ENCODE measurements around the gene DPP6.

The DPP6 gene

GRCh38 chr7:154869436-154869835 is 817.2 kb downstream of the DPP6 start:
- Histone ChIP-seq H3K4me1 (ENCODE audit: control insufficient read depth, insufficient read depth, low read length) (no peaks in the 10 kb centered on the region), H3K4me3 (ENCODE audit: low read depth, low read length) (no peak overlapping the region), H3K9ac (ENCODE audit: low read depth, low read length) (no peak overlapping the region), H3K27me3 (ENCODE audit: control insufficient read depth, insufficient read depth, low read length) (no peaks in the 10 kb centered on the region), H3K36me3 (ENCODE audit: control insufficient read depth, insufficient read depth, low read length) (no peaks in the 10 kb centered on the region), H3K9me3 (ENCODE audit: control insufficient read depth, insufficient read depth, low read length) (no peaks in the 10 kb centered on the region)

GRCh38 chr7:154871507-154871906 is 819.3 kb downstream of the DPP6 start:
- no peaks in the 10 kb centered on the region for H3K4me1 ChIP-seq (ENCODE audit: control insufficient read depth, insufficient read depth, low read length)
- no peaks in the 10 kb centered on the region for H3K9me3 ChIP-seq (ENCODE audit: control insufficient read depth, insufficient read depth, low read length)
- H3K36me3 ChIP-seq (ENCODE audit: control insufficient read depth, insufficient read depth, low read length): no peaks in the 10 kb centered on the region
- H3K27me3 ChIP-seq (ENCODE audit: control insufficient read depth, insufficient read depth, low read length): no peaks in the 10 kb centered on the region
- H3K4me3 ChIP-seq (ENCODE audit: low read depth, low read length): no peak overlapping the region
- no peak overlapping the region for H3K9ac ChIP-seq (ENCODE audit: low read depth, low read length)

- H3K27me3 ChIP-seq (ENCODE audit: control insufficient read depth, insufficient read depth, low read length): no peaks in the 10 kb centered on the region
These were observed 819.9 kb downstream of the DPP6 start for GRCh38 chr7:154871928-154872750.

GRCh38 chr7:154872811-154873499 is 820.8 kb downstream of the DPP6 start:
- H3K27me3 ChIP-seq (ENCODE audit: control insufficient read depth, insufficient read depth, low read length): no peaks in the 10 kb centered on the region
- no peaks in the 10 kb centered on the region for H3K36me3 ChIP-seq (ENCODE audit: control insufficient read depth, insufficient read depth, low read length)
- H3K4me1 ChIP-seq (ENCODE audit: control insufficient read depth, insufficient read depth, low read length): no peaks in the 10 kb centered on the region
- no peak overlapping the region for H3K9ac ChIP-seq (ENCODE audit: low read depth, low read length)
- H3K9me3 ChIP-seq (ENCODE audit: control insufficient read depth, insufficient read depth, low read length): no peaks in the 10 kb centered on the region
- no peak overlapping the region for H3K4me3 ChIP-seq (ENCODE audit: low read depth, low read length)

More at GRCh38 chr7:154871928-154872750, 819.9 kb downstream of the DPP6 start:
- Histone ChIP-seq H3K36me3 (ENCODE audit: control insufficient read depth, insufficient read depth, low read length) (no peaks in the 10 kb centered on the region), H3K9me3 (ENCODE audit: control insufficient read depth, insufficient read depth, low read length) (no peaks in the 10 kb centered on the region), H3K9ac (ENCODE audit: low read depth, low read length) (no peak overlapping the region), H3K4me1 (ENCODE audit: control insufficient read depth, insufficient read depth, low read length) (no peaks in the 10 kb centered on the region), H3K4me3 (ENCODE audit: low read depth, low read length) (no peak overlapping the region)

- H3K4me1 ChIP-seq (ENCODE audit: control insufficient read depth, insufficient read depth, low read length): no peaks in the 10 kb centered on the region
- H3K9me3 ChIP-seq (ENCODE audit: control insufficient read depth, insufficient read depth, low read length): no peaks in the 10 kb centered on the region
- no peaks in the 10 kb centered on the region for H3K27me3 ChIP-seq (ENCODE audit: control insufficient read depth, insufficient read depth, low read length)
- no peak overlapping the region for H3K4me3 ChIP-seq (ENCODE audit: low read depth, low read length)
- no peaks in the 10 kb centered on the region for H3K36me3 ChIP-seq (ENCODE audit: control insufficient read depth, insufficient read depth, low read length)
- no peak overlapping the region for H3K9ac ChIP-seq (ENCODE audit: low read depth, low read length)
These were observed 821.4 kb downstream of the DPP6 start for GRCh38 chr7:154873500-154874121.

GRCh38 chr7:154874409-154875113 is 822.4 kb downstream of the DPP6 start:
- Histone ChIP-seq H3K36me3 (ENCODE audit: control insufficient read depth, insufficient read depth, low read length) (no peaks in the 10 kb centered on the region), H3K4me1 (ENCODE audit: control insufficient read depth, insufficient read depth, low read length) (no peaks in the 10 kb centered on the region), H3K4me3 (ENCODE audit: low read depth, low read length) (no peak overlapping the region), H3K9me3 (ENCODE audit: control insufficient read depth, insufficient read depth, low read length) (no peaks in the 10 kb centered on the region), H3K9ac (ENCODE audit: low read depth, low read length) (no peak overlapping the region), H3K27me3 (ENCODE audit: control insufficient read depth, insufficient read depth, low read length) (no peaks in the 10 kb centered on the region)

GRCh38 chr7:154875297-154875696 is 823.1 kb downstream of the DPP6 start:
- Histone ChIP-seq H3K4me3 (ENCODE audit: low read depth, low read length) (no peak overlapping the region), H3K9ac (ENCODE audit: low read depth, low read length) (no peak overlapping the region), H3K9me3 (ENCODE audit: control insufficient read depth, insufficient read depth, low read length) (no peaks in the 10 kb centered on the region), H3K36me3 (ENCODE audit: control insufficient read depth, insufficient read depth, low read length) (no peaks in the 10 kb centered on the region), H3K4me1 (ENCODE audit: control insufficient read depth, insufficient read depth, low read length) (no peaks in the 10 kb centered on the region), H3K27me3 (ENCODE audit: control insufficient read depth, insufficient read depth, low read length) (no peaks in the 10 kb centered on the region)

- no peak overlapping the region for H3K4me3 ChIP-seq (ENCODE audit: low read depth, low read length)
- no peaks in the 10 kb centered on the region for H3K9me3 ChIP-seq (ENCODE audit: control insufficient read depth, insufficient read depth, low read length)
- H3K27me3 ChIP-seq (ENCODE audit: control insufficient read depth, insufficient read depth, low read length): no peaks in the 10 kb centered on the region
- no peaks in the 10 kb centered on the region for H3K4me1 ChIP-seq (ENCODE audit: control insufficient read depth, insufficient read depth, low read length)
- H3K9ac ChIP-seq (ENCODE audit: low read depth, low read length): no peak overlapping the region
- H3K36me3 ChIP-seq (ENCODE audit: control insufficient read depth, insufficient read depth, low read length): no peaks in the 10 kb centered on the region
These were observed 824.3 kb downstream of the DPP6 start for GRCh38 chr7:154876516-154876915.

- Histone ChIP-seq H3K9me3 (ENCODE audit: control insufficient read depth, insufficient read depth, low read length) (no peaks in the 10 kb centered on the region), H3K27me3 (ENCODE audit: control insufficient read depth, insufficient read depth, low read length) (no peaks in the 10 kb centered on the region), H3K4me3 (ENCODE audit: low read depth, low read length) (no peak overlapping the region), H3K4me1 (ENCODE audit: control insufficient read depth, insufficient read depth, low read length) (no peaks in the 10 kb centered on the region), H3K36me3 (ENCODE audit: control insufficient read depth, insufficient read depth, low read length) (no peaks in the 10 kb centered on the region), H3K9ac (ENCODE audit: low read depth, low read length) (no peak overlapping the region)
These were observed 824.8 kb downstream of the DPP6 start for GRCh38 chr7:154877031-154877430.

GRCh38 chr7:154879629-154880028 is 827.4 kb downstream of the DPP6 start:
- Histone ChIP-seq H3K4me1 (ENCODE audit: control insufficient read depth, insufficient read depth, low read length) (no peaks in the 10 kb centered on the region), H3K4me3 (ENCODE audit: low read depth, low read length) (no peak overlapping the region), H3K9me3 (ENCODE audit: control insufficient read depth, insufficient read depth, low read length) (no peaks in the 10 kb centered on the region), H3K27me3 (ENCODE audit: control insufficient read depth, insufficient read depth, low read length) (no peaks in the 10 kb centered on the region), H3K9ac (ENCODE audit: low read depth, low read length) (no peak overlapping the region), H3K36me3 (ENCODE audit: control insufficient read depth, insufficient read depth, low read length) (no peaks in the 10 kb centered on the region)

- Histone ChIP-seq H3K9ac (ENCODE audit: low read depth, low read length) (no peak overlapping the region), H3K4me1 (ENCODE audit: control insufficient read depth, insufficient read depth, low read length) (no peaks in the 10 kb centered on the region), H3K27me3 (ENCODE audit: control insufficient read depth, insufficient read depth, low read length) (no peaks in the 10 kb centered on the region), H3K4me3 (ENCODE audit: low read depth, low read length) (no peak overlapping the region), H3K36me3 (ENCODE audit: control insufficient read depth, insufficient read depth, low read length) (no peaks in the 10 kb centered on the region), H3K9me3 (ENCODE audit: control insufficient read depth, insufficient read depth, low read length) (no peaks in the 10 kb centered on the region)
These were observed 828.3 kb downstream of the DPP6 start for GRCh38 chr7:154880513-154880912.
